ENCODE measurements around the gene ANKRD37.

Gene ANKRD37

GRCh38 chr4:185381288-185382196 lies 15.1 kb upstream of the ANKRD37 start:
- DNase-seq = no peak

GRCh38 chr4:185382754-185383153 lies 13.9 kb upstream of the ANKRD37 start:
- no peak for DNase-seq

GRCh38 chr4:185383451-185383850 lies 13.2 kb upstream of the ANKRD37 start:
- no peak for DNase-seq

GRCh38 chr4:185384061-185384460 lies 12.6 kb upstream of the ANKRD37 start:
- no peak for DNase-seq

GRCh38 chr4:185384930-185385331 lies 11.7 kb upstream of the ANKRD37 start:
- DNase-seq = no peak

- no peak for DNase-seq
Observed at GRCh38 chr4:185387957-185388356, 8.7 kb upstream of the ANKRD37 start.

GRCh38 chr4:185390941-185391340 lies 5.7 kb upstream of the ANKRD37 start:
- no peak for DNase-seq

GRCh38 chr4:185392156-185392555 lies 4.5 kb upstream of the ANKRD37 start:
- no peak for DNase-seq

- peak; percentile 62 for DNase-seq
Observed at GRCh38 chr4:185394568-185395237, 1.9 kb upstream of the ANKRD37 start.

- DNase-seq = peak; percentile 26
Observed at GRCh38 chr4:185395238-185395955, 1.2 kb upstream of the ANKRD37 start, which contains the start of gene LRP2BP. LRP2BP (minus strand) TSS chr4:185395924; CDS start chr4:185378186, 17,738 bp downstream.

GRCh38 chr4:185395956-185396723 lies 501 bp upstream of the ANKRD37 start:
- peak; percentile 98 for DNase-seq

- DNase-seq = no peak
Observed at GRCh38 chr4:185398618-185399017, 2.0 kb downstream of the ANKRD37 start.

- DNase-seq = no peak
Observed at GRCh38 chr4:185399466-185399865, 2.8 kb downstream of the ANKRD37 start.

GRCh38 chr4:185404031-185404430 lies 7.4 kb downstream of the ANKRD37 start:
- no peak for DNase-seq

- peak; percentile 54 for DNase-seq
Observed at GRCh38 chr4:185405296-185405999, 8.8 kb downstream of the ANKRD37 start.

- DNase-seq = no peak
Observed at GRCh38 chr4:185408432-185408831, 11.8 kb downstream of the ANKRD37 start.

- DNase-seq = no peak
Observed at GRCh38 chr4:185411849-185412248, 15.2 kb downstream of the ANKRD37 start.

GRCh38 chr4:185412412-185412811 lies 15.8 kb downstream of the ANKRD37 start:
- DNase-seq = no peak

GRCh38 chr4:185416955-185417354 lies 20.3 kb downstream of the ANKRD37 start:
- no peak for DNase-seq

- no peak for DNase-seq
Observed at GRCh38 chr4:185421366-185422124, 24.9 kb downstream of the ANKRD37 start.
